ENCODE data around the gene U2AF1L4.

DNA sequence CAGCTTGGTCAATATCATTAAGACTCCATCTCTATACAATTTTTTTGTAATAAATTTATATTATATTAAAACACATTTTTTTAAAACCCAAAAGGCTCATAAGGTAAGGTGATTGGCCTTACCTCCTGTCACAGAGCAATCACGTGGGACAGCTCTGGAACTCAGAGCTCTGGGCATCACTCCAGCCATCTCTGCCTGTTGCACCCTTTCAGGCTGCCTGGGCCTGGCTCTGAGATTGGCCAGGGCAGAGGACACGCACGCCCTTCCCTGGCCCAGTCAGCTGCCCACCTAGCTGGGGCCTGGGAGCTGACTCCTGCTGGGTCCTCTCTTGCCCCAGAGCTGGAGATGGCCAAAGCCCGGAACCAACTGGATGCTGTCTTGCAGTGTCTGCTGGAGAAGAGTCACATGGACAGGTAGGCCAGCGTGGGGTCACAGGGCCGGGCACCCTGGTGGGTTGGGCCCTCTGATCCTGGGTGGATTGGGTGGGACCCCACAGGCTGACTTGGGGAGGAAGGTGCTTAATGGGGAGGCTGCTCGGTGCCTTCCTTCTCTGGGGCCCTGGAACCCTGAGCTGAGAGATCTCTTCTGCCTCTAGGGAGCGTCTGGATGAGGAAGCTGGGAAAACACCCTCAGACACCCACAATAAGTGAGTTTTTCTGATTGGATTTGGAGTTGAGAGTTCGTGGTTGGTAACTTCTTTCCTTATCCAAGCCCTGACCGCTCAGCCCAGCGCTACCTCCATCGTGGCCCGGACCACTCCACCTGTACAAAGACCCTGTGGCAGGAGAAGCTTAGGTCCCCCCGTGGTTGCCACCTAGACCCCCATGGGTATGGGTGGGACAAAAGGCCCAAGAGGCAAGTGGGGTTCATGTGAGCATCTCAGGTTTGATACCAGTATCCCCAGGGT, 6.9 kb upstream of the U2AF1L4 start:
- TF ChIP-seq POLR2A (IDR thresholded peaks at IDR 0.05; ENCODE audit: low read length): no peak
- TF ChIP-seq GATA1 (IDR thresholded peaks at IDR 0.05; ENCODE audit: low read depth, low read length): no peak
